Activated naive CD8-positive, alpha-beta T cell treated with anti-CD3 and anti-CD28 coated beads, Interleukin-2, amount 10 ng/mL, durations not matched to agents 7 days and 5 days (primary cell): ENCODE results near the gene RRAD. TPM values are rescaled to one million over a fixed set of nuclear protein-coding genes. Genes with fewer than 3 reads are reported as not detected.
A peak's percentile ranks its signal among the peaks of the same experiment; 100 is the strongest.

Source experiments
- ATAC-seq: fragments of 150-1000 bp; cut with Tn5 transposase; one replicate; pipeline ENCODE4 v1.10.0; 2021; ENCODE audit warnings: low read depth, moderate library complexity
- POLR2A ChIA-PET: fragments of 350-600 bp; sonication (Branson Sonifier 250); formaldehyde crosslinking; loops from one replicate; lab custom pipeline; 2021; ENCODE audit warnings: antibody characterized with exemption; lab: Charles Lee
- DNase-seq: peaks from one replicate; pipeline ENCODE4 v3.0.0; 2021
- H3K27ac Mint-ChIP-seq: one replicate; pipeline ENCODE4 v1.8.0; 2022; ENCODE audit warnings: mild to moderate bottlenecking, mixed read lengths
- H3K27me3 Mint-ChIP-seq: one replicate; pipeline ENCODE4 v1.8.0; 2022; ENCODE audit warnings: mild to moderate bottlenecking, moderate library complexity, mixed read lengths
- H3K36me3 Mint-ChIP-seq: one replicate; pipeline ENCODE4 v1.8.0; 2021; ENCODE audit warnings: mild to moderate bottlenecking, mixed read lengths
- H3K4me1 Mint-ChIP-seq: one replicate; pipeline ENCODE4 v1.8.0; 2021; ENCODE audit warnings: mixed read lengths
- H3K4me3 Mint-ChIP-seq: one replicate; pipeline ENCODE4 v1.8.0; 2022; ENCODE audit warnings: mild to moderate bottlenecking, moderate library complexity, mixed read lengths
- H3K9me3 Mint-ChIP-seq: one replicate; pipeline ENCODE4 v1.8.0; 2021; ENCODE audit warnings: mixed read lengths
- total RNA-seq, 2 experiments: library from RNA; stranded (reverse); gene quantifications; one replicate each; pipeline ENCODE4 v1.2.3, GENCODE V29; 2021

RRAD gene
- total RNA-seq, 2 experiments from 2014 or later, result 0.60 to 0.61 TPM

DNA sequence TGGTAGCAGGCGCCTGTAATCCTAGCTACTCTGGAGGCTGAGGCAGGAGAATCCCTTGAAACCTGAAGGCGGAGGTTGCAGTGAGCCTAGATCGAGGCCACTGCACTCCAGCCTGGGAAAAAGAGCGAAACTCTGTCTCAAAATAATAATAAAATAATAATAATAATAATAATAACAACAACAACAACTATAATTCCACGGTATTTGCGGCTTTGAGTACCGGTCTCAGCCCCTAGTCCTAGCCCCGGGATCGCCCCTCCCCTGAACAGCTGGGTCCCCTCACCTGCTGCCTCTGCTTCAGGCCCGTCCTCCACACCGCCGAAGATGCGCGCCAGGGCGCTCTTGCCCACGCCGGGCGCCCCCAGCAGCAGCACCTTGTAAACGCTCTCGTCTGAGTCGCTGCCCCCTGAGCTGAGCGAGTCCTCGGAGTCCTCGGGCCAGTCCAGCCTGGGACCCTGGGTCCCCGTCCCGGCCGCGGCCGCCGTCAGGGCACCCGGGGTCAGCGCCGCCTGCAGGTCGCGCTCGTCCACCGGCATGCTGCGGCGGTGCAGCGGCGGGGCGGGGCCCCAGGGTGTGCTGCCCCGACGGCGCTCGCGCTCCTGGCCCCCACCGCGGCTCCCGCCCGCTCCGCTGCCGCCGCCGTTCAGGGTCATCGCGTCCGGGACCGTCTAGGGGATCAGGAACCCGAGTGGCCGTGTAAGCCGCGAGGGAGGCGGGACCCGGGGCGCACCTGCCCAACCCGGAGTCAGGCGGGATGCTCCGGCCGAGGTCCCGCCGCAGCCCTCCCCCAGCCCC, 611 bp downstream of the RRAD start:
- Mint-ChIP-seq H3K9me3 (no peaks in the 10 kb centered on the region), H3K27me3 (peaks cover 28% of the 10 kb centered on the region), H3K27ac (no peak overlapping the region), H3K4me3 (peak overlapping the region; percentile 69), H3K4me1 (peaks cover 16% of the 10 kb centered on the region), H3K36me3 (no peaks in the 10 kb centered on the region)
- POLR2A ChIA-PET, result no interaction called here
- DNase-seq (peak; percentile 76), ATAC-seq (peak; percentile 70)

DNA sequence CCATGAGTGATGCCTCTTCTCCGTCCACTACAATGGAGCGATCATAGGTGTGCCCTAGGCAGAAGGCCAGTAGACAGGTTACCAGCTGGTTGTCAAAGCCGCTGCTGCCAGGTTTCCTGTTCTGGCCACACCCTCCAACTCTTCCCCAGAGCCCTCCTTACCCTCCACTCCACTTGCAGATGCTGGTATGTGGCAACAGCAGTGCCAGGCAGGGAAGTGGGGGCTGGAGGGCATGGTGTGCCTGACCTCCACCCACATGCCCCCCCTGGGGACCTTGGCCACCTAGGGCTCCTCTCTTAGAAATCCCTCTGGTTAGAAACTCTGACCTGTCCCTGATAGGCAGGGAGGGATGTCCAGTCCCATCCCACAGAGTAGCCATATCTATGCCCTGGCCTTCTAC, 1.5 kb downstream of the RRAD start:
- no peak overlapping the region for H3K27ac Mint-ChIP-seq
- no peaks in the 10 kb centered on the region for H3K36me3 Mint-ChIP-seq
- H3K27me3 Mint-ChIP-seq, result peaks cover 32% of the 10 kb centered on the region
- H3K4me3 Mint-ChIP-seq, result no peak overlapping the region
- POLR2A ChIA-PET, result no interaction called here
- H3K9me3 Mint-ChIP-seq, result no peaks in the 10 kb centered on the region
- peaks cover 16% of the 10 kb centered on the region for H3K4me1 Mint-ChIP-seq
- DNase-seq (no peak), ATAC-seq (no peak)

DNA sequence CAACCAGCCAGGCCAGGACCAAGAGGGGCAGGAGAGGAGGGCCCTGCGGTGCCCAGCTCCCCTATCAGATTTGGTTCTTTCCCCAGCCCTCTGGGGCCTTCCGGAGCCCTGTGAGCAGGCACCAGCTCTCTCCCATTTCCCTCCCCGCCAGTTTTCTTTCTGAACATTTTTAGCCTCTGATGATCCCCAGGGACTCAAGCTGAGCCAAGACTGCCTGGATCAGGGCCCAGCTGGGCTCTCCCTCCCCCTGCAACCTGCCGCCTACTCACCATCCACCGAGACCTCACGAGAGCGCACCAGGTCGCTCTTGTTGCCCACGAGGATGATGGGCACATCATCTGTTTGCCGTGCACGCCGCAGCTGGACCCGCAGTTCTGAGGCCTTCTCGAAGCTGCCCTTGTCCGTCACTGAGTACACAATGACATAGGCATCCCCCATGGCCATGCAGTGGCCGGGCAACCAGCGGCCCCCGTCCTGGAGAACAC, 2.0 kb downstream of the RRAD start:
- no peak overlapping the region for H3K27ac Mint-ChIP-seq
- no peaks in the 10 kb centered on the region for H3K36me3 Mint-ChIP-seq
- peaks cover 33% of the 10 kb centered on the region for H3K27me3 Mint-ChIP-seq
- DNase-seq, result no peak
- H3K9me3 Mint-ChIP-seq, result no peaks in the 10 kb centered on the region
- ATAC-seq, result no peak
- peaks cover 13% of the 10 kb centered on the region for H3K4me1 Mint-ChIP-seq
- POLR2A ChIA-PET, result no interaction called here
- H3K4me3 Mint-ChIP-seq, result no peak overlapping the region

DNA sequence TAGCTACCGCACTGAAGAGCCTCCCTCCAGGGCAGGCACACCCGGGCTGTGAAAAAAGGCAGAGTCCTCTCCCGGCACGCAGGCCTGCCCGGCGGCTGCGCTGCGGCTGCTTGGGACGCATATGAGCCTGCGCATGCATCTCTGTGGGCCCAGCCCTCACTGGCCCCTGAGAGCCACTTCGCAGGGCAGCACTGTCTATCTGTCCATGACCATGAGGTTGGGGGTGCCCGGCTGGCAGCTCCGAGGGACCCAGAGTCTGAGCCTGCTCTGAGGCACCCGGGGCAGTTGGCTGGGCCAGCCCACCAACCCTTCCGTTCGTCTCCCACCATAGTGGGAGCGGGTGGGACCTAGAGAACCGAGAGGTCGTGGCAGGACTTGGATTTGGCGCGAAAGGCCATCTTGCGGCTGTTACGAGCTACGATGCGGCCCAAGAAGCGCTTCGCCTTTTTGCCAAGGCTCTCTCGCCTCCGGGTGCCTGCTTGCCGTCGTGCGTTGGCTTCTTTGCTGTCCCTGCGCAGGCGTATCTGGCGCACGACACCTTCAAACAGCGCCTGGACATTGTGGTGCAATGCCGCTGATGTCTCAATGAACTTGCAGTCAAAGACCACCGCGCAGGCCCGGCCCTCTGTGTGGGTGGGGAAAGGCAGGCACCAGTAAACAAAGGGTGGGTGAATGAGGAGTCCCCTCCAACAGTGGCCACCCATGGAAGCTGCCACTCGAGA, 3.4 kb downstream of the RRAD start:
- POLR2A ChIA-PET, result interaction anchor here (0.6 kb wide), 1 partner anchor 223 kb away, joined by 3 read pairs; no protein-coding TSS in a partner anchor
- peaks cover 36% of the 10 kb centered on the region for H3K27me3 Mint-ChIP-seq

DNA sequence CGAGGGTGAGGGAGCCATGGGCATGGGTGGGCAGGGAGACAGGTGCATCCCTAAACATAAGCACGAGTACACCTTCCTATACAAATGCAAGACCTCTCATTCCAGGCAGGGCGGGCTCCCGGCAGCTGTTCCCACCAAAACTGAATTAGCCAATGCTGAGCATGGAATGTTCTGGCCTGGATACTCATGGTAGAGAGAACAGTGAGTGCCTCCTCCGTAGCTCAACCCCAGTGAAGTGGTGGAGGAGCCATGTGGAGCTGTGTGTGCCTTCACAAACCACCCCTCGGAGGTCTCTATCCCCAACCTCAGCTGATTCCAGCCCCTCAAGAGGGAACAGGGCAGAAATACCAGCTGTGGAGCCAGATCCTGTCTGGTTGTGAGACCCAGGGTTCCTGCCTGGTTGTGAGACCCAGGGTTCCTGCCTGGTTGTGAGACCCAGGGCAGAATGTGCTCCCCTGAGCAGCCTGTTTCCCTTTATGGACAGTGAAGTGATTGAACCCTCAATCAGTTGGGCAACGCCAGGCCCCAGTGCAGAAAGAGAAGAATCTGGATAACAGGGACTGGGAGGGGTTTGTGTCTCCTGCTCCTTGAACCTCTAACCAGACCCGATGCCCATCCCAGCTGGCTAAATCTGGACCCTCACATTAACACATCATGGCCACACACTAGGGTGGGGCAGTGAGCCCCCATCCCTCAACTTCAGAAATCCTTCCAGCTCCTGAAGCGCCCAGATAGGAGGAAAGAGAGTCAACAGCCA, 4.2 kb downstream of the RRAD start:
- Mint-ChIP-seq H3K27me3 (peaks cover 36% of the 10 kb centered on the region), H3K4me3 (no peak overlapping the region), H3K27ac (no peak overlapping the region), H3K36me3 (no peaks in the 10 kb centered on the region), H3K9me3 (no peaks in the 10 kb centered on the region), H3K4me1 (peaks cover 9% of the 10 kb centered on the region)
- ATAC-seq (no peak), DNase-seq (no peak)
- POLR2A ChIA-PET, result interaction anchor here (0.6 to 1.8 kb wide), 2 partner anchors 12 to 222 kb away, joined by 3 to 4 read pairs; partner anchors contain the start of gene CIAO2B

More for the DNA sequence above, 3.4 kb downstream of the RRAD start:
- Mint-ChIP-seq H3K9me3 (no peaks in the 10 kb centered on the region), H3K4me3 (no peak overlapping the region), H3K4me1 (peaks cover 9% of the 10 kb centered on the region), H3K27ac (no peak overlapping the region), H3K36me3 (no peaks in the 10 kb centered on the region)
- ATAC-seq (no peak), DNase-seq (no peak)

DNA sequence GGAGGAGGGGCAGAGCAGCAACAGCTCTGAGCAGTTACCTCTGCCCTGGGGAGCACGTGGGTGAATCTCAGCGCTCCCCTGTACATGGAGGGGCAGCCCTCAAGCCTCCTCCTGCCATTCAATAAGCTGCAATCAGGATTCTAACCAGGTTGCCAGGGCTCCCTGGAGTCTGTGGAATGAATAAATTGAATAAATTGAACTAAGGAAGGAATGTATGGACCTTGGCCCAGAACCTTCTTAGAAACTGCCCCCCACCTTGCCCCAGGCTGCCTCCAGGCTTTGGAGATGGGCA, 5.1 kb downstream of the RRAD start:
- peaks cover 4% of the 10 kb centered on the region for H3K4me1 Mint-ChIP-seq
- H3K36me3 Mint-ChIP-seq, result no peaks in the 10 kb centered on the region
- no peak overlapping the region for H3K27ac Mint-ChIP-seq
- POLR2A ChIA-PET, result interaction anchor here (1.8 kb wide), 1 partner anchor 13 kb away, joined by 4 read pairs; the partner anchor contains the start of gene CIAO2B
- DNase-seq, result no peak
- H3K9me3 Mint-ChIP-seq, result no peaks in the 10 kb centered on the region
- H3K27me3 Mint-ChIP-seq, result peaks cover 30% of the 10 kb centered on the region
- ATAC-seq, result no peak
- no peak overlapping the region for H3K4me3 Mint-ChIP-seq

DNA sequence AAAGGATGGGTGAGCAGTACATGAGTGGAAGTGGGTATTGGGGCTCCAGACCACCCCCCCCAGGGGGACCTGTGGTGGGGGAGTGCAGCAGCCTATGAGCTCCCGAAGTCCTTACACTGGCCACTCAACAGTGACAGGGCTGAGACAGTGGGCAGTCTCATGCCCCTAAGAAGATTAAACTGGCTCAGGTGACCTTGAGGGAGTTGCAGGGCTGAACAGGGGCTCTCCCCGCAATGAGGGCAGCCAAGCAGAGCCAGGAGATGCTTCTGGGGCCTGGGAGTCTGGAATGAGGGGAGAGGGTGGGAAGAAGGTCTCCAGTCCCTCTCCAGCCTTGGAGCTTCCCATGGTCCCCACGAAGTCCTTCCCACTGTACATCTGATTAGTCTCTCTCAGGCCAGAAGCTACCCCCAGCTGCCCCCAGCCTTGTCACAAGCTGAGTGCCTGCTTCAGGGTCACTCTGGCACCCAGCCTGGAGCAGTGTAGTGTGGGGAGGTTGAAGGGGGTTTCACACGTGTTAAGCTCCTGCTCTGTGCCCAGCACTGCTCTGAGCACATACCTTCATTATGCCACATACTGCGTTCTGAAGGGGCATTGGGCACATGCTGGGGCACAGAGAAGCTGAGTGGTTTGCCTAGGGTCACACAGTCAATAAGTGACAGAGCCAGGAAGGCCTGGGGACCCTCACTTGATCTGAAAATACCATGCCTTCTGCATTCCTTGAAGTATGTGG, 5.6 kb downstream of the RRAD start:
- no peaks in the 10 kb centered on the region for H3K36me3 Mint-ChIP-seq
- H3K27ac Mint-ChIP-seq, result no peak overlapping the region
- POLR2A ChIA-PET, result interaction anchor here (0.5 to 1.8 kb wide), 2 partner anchors 14 to 802 kb away, joined by 4 read pairs; partner anchors contain the start of gene CIAO2B
- H3K4me1 Mint-ChIP-seq, result peaks cover 3% of the 10 kb centered on the region
- ATAC-seq (no peak), DNase-seq (no peak)
- H3K4me3 Mint-ChIP-seq, result no peak overlapping the region
- no peaks in the 10 kb centered on the region for H3K9me3 Mint-ChIP-seq
- H3K27me3 Mint-ChIP-seq, result peaks cover 29% of the 10 kb centered on the region

DNA sequence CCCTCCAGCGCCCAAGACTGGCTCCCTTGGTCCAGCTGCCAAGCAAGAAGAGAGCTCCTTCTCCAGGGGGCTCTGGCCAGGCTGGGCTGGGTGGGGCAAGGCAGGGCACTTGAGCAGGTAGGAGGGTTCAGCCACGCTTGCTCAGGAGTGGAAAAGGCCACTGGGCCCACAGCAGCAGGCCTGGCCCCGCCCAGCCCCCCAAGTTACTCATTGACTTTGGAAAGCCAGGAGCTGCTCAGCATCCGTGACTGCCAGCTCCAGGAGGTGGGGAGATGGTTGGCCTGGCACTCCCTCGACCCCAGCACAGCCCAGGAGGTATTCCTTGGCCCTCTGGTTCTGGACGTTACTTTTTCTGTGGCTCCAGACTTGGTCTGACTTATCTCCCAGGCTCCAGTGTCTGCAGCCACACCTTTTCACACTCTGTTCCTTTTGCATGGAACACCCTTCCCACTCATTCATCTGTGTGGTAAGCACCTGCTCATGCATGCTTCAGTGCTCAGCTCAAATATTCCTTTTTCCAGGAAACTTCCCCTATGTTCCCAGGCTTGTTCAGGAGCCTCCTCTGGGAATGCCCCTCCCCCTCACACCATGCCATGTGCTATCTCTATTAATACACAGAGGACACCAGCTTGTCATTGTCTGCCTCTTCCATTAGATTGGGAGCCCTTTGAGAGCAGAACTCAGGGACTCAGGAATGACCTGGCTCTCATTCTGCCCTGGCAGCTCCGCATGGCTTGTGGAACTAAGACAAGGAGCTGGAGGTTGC, 6.3 kb downstream of the RRAD start, which contains the start of gene CDH16:
Gene CDH16, minus strand, starts transcription at position 83 of the 766 bp plus-strand sequence. CDS start 820 bp downstream, outside the sequence.
- POLR2A ChIA-PET, result interaction anchor here (0.9 to 1.8 kb wide), 2 partner anchors 14 to 18 kb away, joined by 4 to 5 read pairs; partner anchors contain the start of gene CIAO2B
- H3K4me1 Mint-ChIP-seq, result peaks cover 1% of the 10 kb centered on the region
- no peak within 1 kb of the TSS for H3K4me3 Mint-ChIP-seq
- DNase-seq (no peak), ATAC-seq (no peak)
- H3K27me3 Mint-ChIP-seq, result peaks cover 29% of the 10 kb centered on the region
- H3K9me3 Mint-ChIP-seq, result no peaks in the 10 kb centered on the region
- H3K27ac Mint-ChIP-seq, result no peak within 1 kb of the TSS
- no peaks in the 10 kb centered on the region for H3K36me3 Mint-ChIP-seq

DNA sequence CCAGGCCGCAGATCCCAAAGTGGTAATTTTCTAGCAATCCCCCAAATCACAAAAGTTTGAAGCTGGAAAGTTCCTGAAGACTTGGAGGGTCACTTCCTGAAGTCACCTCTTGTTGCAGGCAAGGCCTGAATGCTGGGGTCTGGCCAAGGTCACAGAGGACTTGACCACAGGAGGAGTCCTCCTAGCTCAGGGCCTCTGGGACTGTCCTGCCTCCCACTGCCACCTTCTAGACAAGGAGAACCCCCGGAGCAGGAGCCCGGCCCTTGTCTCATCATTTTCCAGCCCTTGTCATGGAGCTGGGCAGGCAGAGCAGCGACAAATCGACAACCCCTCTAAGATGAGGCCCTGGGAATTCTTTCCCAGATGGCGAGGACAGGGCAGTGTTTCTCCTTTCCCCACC, 7.0 kb downstream of the RRAD start:
- Mint-ChIP-seq H3K36me3 (no peaks in the 10 kb centered on the region), H3K27me3 (peaks cover 23% of the 10 kb centered on the region), H3K4me1 (no peaks in the 10 kb centered on the region), H3K27ac (no peak overlapping the region), H3K9me3 (no peaks in the 10 kb centered on the region), H3K4me3 (no peak overlapping the region)
- DNase-seq (no peak), ATAC-seq (no peak)
- POLR2A ChIA-PET, result interaction anchor here (0.9 kb wide), 1 partner anchor 19 kb away, joined by 5 read pairs; no protein-coding TSS in a partner anchor

DNA sequence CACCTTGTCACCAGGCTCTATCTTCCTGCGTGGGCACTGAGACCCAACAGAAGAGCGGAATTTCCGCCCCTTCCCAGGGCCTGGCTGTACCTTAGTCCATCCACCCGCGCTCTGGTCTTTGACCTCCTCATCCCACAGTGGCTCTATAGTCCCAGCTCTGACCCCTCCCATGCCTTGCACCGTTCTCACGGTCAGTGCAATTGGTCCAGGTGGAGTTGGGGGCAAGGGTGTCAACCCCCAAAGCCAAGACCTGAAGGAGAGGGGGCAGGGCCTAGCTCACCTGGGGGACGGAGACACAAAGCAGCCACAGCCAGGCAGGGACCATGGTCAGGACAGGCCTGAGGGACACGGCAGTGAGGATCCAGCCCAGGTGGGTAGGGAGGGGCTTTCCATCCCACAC, 7.6 kb downstream of the RRAD start:
- ATAC-seq (no peak), DNase-seq (no peak)
- Mint-ChIP-seq H3K9me3 (no peaks in the 10 kb centered on the region), H3K4me1 (no peaks in the 10 kb centered on the region), H3K27ac (no peak overlapping the region), H3K36me3 (no peaks in the 10 kb centered on the region), H3K27me3 (peaks cover 18% of the 10 kb centered on the region), H3K4me3 (no peak overlapping the region)
- POLR2A ChIA-PET, result no interaction called here

DNA sequence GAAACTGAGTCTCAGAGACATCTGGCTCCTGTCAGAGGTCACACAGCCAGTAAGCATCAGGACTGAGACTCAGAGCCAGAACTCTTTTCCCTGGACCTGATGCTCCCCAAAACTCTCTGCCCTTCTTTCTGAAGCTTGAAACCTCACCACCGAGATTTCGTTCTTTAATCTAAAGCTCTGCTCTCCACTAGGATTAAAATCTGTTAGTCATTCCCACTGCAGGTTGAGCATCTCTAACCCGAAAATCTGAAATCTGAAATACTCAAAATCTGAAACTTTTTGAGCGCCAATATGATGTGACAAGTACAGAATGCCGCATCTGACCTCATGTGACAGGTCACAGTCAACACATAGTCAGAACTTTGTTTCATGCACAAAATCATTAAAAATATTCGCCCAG, 8.8 kb downstream of the RRAD start:
- no peak for ATAC-seq
- Mint-ChIP-seq H3K27ac (no peak overlapping the region), H3K27me3 (peaks cover 20% of the 10 kb centered on the region), H3K36me3 (no peaks in the 10 kb centered on the region), H3K4me3 (no peak overlapping the region), H3K4me1 (no peaks in the 10 kb centered on the region), H3K9me3 (no peaks in the 10 kb centered on the region)
- POLR2A ChIA-PET, result no interaction called here
- no peak for DNase-seq

DNA sequence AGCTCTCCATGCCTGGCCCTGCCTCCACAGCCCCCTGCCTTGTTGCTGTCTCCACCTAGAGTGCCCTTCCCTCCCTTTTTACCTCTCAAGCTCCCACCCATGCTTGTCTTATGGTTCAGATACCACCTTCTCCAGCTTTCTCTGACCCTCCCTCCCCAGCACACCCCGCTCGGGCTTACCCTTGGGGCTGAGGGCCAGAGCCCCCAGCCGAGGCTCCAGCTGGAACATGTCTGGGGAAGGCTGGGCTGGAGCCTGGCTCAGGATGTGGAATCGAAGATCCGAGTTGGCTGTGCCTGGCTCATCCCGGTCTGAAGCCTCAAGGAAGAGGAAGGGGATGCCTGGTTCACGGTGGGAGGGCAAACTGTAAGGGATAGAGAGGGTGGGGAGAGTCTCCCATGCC, 10.3 kb downstream of the RRAD start:
- no peaks in the 10 kb centered on the region for H3K4me1 Mint-ChIP-seq

More for the DNA sequence above, 10.3 kb downstream of the RRAD start:
- Mint-ChIP-seq H3K27ac (no peak overlapping the region), H3K4me3 (no peak overlapping the region), H3K27me3 (peaks cover 19% of the 10 kb centered on the region), H3K9me3 (no peaks in the 10 kb centered on the region), H3K36me3 (no peaks in the 10 kb centered on the region)
- no peak for ATAC-seq
- no peak for DNase-seq
- POLR2A ChIA-PET, result no interaction called here
